Germinal center (tissue), 1 donor: Measurements from ENCODE around the gene PTPRG.

ENCODE experiments used
- DNase-seq: peaks from one replicate; pipeline ENCODE4 v3.0.0; 2012; ENCODE audit warnings: mixed read lengths, low spot score

The PTPRG gene

DNA sequence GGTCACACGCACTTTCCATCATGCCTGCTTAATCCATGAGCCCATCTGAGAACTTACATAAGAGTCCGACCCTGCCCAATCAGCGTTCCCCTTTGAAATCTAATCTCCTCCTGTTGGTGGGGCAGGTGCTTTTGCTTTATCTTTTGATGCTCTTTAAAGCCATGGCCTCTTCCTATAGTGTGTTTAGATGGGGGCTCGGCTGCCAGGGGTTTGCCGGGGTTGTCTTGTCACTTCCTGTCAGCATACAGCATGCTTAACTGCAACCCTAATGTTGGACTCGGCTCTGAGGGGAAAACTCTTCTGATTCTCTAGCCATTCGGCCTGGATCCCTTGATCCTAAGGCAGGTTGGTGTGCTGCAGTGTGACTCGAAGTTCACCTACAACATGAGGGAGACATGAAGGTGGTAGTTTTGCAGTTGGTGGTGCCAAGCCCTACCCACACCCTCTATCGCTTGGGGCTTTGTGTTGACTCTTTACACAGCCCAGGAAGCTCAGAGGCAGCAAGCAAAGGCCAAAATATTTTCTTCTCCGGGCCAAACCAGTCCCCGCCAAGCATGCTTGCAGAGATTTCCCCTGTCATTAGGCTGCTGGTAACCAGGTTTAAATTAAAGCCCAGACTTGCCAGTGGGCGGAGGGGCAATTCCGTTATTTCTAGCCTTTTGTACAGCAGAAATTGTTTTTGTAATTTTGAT is 593.2 kb downstream of the PTPRG start:
- no peak for DNase-seq

DNA sequence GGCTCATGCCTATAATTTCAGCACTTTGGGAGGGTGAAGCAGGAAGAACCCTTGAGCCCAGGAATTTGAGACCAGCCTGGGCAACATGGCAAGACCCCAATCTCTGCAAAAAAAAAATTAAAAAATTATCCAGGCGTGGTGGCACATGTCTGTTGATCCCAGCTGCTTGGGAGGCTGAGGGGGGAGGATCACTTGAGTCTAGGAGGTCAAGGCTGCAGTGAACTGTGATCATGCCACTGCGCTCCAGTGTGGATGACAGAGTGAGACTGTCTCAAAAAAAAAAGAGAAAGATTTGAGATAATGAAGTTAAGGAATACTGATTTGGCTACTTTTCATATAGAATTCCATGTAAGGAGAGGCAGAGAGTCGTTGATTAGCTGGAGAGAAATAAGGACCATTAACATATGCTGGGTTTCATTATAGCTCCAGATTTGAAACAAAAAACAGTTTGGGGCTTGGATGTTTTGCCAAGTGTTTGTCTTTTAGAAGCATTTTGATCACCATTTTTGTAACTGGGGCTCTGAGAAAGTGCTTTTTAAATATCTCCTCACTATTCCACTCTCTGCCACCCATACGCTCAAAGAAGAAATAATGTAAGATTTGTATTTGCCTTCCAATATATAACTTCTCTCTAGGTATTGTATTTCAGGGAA is 597.8 kb downstream of the PTPRG start:
- no peak for DNase-seq

DNA sequence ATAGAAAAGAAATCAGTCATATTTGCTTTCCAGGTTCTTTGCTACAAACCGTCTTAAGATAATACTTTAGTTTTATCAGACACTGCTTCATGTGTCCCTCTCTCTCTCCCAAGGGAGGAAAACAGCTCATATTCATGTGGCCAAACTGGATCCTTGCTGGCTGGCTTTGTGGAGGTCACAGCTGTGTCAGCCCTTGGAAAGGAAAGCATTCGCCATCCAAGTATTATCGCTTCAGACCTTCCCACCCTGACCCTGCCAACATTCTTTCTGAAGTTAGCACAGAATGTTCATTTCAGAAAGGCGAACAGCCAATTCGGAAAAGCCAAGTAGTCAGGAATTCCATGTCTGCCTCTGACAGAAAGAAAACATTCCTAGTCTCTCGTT is 598.3 kb downstream of the PTPRG start:
- DNase-seq = no peak

DNA sequence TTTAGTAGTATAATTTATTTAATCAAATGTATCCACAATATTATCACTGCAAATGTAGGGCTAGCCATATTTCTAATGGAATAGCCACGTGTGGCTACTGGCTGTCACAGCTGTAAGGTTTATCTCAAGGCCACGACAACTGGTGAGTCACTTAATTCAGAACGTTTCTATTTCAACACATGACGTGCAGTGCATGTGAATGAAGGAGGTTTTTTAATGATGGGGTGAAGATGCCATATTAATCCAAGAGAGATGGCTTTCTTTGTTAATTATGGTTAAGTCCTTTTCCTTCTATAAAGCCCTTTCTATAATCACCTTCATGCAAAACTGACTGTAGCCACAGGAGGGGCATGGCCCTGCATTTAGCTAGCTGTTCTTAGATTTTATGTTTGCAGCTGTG is 600.0 kb downstream of the PTPRG start:
- DNase-seq = no peak

DNA sequence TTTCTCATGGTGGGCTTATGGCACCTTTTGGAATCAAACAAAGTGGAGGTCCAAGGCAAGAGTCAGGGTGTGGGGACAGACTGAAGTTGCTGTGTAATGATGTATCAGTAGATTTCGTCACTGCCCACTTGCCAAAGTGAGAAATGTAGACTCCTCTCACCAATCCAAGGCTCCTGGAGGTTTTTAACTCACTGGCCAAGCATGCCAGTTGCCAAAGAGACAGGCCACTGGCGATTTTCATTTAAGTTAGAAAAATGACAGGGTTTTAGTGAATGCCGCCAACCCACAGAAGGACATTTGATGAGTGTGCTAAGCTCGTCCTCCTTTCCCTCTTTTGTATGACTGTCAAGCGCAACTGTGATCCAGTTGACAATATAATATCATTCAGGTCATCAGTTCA is 602.8 kb downstream of the PTPRG start:
- no peak for DNase-seq

DNA sequence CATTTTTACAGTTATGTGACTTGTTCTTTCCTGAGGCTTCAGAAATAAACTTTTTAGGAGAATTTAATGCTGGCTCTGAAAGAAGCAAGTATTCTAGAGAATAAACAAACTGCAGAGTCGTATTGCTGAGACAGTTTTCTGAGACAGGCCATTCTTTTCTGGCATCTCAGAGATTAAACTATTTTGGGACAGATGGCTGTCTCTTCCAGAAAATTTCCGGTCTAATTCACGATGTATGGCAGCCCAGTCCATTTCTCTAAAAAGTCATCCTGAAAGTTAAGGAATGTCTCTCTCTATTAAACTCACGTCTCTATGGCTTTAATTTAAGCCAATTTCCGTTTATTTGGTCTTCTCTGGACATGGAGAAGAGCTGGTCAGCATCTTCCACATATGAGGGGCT is 603.4 kb downstream of the PTPRG start:
- no peak for DNase-seq

DNA sequence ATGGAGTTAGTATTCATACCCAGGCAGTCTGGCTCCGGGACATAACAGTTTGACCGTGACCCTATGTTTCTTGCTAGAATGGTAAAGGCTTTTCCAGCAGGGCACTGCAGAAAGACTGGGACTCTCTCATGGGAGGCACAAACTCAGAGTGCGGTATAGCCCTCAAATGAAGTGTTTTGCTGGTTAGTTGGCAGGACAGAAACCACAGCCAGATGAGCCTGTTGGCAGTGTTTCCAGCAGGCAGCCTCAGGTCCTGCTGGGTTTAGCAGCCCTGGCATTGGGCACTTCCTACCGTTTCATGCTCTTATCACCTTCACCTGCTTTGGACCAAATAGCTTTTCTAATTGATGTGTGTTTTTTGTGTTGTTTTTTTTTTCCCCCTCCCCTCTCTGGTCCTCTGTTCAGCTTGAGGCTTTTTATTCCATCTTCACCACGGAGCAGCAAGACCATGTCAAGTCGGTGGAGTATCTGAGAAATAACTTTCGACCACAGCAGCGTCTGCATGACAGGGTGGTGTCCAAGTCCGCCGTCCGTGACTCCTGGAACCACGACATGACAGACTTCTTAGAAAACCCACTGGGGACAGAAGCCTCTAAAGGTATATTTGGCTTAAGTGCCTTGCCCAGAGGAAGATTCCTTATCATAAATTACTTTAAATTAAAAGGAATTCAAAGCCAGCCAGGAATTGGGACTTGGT is 606.3 kb downstream of the PTPRG start:
- no peak for DNase-seq

DNA sequence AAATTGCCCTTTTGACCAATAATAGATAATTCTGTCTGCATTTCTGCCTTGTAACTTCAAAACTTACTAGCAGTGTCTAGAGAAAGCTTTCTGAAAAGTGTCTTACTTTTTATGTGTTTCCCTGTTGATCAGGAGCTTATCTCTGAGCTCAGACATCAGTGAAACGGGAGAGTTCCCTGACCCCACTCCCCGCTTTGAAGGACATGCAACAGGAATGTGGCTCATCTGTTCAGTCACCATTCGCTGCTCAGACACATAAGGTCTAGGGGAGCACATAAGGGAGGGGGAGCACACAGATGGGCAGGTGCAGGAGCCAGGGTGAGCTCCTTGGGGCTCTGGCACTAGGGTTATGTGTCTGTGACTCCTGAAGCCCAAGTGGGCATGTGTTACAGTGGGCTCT is 607.0 kb downstream of the PTPRG start:
- DNase-seq = no peak

DNA sequence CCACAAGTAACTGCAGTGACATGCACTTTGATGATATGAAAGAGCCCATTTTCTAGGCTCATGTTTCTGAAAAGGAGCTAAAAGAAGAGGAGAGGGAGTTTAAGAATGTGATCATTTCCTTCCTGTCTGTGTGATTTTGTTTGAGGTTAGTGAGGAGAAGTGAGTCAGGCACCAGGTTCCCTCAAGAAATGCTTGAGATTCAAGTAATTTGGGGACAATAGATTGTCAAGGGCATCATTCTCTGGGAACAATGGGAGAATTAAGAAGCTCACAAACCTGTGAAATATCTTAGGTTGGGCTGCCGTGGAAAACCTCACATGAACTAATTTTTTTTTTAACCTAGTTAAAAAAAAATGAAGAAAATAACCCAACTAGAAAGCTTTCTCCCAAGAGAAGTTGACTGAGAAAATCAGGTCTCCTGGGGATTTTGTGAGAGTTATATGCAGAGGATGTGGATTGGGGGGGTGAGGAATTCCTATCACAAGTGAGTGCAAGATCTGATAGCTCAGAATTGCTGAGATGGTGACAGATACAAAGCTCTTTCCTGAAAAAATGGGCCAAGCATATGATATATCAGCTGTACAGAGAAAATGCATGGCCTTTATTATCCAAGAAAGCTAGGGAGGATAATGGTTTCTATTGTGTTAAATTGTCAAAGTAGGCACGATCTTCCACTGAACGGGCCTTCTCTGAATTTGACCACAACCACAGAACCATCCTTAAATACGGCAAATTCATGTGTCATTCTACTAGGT is 608.7 kb downstream of the PTPRG start:
- DNase-seq = no peak

DNA sequence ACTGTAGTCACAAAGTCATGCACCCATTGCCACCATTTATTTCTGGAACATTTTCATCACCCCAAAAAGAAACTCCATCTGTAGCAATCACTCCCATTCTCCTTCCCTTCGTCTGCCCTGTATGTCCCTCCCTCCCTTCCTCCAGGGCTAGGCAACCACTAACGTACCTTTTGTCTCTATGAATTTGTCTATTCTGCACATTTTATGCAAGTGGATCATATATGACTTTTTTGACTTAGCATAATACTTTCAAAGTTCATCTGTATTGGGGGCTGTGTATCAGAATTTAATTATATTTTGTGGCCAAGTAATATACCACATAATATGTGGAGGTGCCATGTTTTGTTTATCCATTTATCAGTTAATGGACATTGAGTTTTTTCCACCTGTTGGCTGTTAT is 610.4 kb downstream of the PTPRG start:
- no peak for DNase-seq

DNA sequence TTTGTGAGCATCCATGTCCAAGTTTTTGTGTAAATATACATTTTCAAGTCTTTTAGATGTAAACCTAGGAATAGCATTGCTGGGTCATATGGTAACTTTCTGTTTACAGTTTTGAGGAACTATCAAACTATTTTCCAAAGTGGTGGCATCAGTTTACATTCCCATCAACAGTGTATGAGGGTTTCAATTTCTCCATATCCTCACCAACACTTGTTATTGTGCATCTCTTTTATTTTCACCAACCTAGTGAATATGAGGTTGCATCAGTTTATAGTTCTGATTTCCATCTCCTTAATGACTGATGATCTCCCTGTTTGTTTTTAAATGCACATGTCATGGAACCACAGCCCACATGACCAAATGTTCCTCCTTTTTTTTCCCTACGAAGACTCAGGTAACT is 610.8 kb downstream of the PTPRG start:
- no peak for DNase-seq

DNA sequence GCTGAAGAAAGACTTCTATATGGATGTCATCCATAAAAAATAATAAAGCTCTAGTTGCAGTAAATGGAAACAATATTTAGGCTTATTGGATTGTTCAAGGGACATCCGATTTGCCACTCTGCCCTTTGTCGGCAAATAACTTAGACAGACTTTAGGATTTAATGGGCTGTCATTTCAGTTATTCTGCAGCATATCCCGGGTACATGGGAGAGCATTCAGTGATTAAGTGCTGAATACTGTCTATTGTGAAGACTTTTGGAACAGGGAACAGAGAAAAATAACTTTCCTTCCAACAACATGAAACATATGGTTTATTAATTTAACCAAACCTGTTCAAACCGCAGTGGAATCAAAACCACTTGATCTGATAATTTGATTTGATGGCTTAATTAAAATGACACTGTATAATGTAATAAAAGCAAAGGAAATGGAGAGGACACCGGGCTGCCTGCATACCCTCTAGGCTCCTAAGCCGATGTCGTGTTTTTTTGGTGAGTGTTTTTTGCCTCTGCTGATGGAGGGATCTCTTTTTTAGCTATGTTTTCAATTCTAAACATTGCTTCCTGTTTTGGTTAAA is 612.7 kb downstream of the PTPRG start:
- no peak for DNase-seq

DNA sequence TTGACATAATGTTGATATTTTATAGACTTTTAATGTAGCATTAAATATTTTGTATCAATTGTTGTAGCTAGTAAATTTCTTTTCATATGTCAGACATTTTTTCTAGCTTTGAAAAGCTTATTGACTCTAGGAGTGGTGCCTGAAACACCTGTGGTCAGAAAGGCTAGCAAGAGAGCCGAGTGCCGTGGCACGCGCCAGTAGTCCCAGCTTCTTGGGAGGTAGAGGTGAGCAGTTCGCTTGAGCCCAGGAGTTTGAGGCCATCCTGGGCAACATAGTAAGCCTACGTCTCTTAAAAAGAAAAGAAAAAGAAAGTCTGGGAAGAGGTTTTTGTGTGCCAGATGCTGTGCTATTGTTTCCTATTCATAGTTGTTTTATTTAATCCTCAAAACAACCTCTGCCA is 613.8 kb downstream of the PTPRG start:
- no peak for DNase-seq

DNA sequence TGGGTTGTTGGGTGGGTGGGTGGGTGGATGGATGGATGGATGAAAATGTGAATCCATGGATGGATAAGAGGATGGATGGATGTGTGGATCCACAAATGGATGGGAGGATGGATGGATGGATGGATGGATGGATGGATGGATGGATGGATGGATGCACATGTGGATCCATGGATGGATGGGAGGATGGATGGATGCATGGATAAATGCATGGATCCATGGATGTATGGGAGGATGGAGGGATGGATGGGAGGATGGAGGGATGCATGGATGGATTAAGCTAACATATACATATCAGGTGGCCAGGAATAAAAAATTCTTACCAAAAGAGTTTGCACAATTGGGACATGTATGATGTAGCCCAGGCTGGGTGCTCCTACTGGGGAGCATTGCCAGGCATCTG is 616.7 kb downstream of the PTPRG start:
- DNase-seq = no peak

DNA sequence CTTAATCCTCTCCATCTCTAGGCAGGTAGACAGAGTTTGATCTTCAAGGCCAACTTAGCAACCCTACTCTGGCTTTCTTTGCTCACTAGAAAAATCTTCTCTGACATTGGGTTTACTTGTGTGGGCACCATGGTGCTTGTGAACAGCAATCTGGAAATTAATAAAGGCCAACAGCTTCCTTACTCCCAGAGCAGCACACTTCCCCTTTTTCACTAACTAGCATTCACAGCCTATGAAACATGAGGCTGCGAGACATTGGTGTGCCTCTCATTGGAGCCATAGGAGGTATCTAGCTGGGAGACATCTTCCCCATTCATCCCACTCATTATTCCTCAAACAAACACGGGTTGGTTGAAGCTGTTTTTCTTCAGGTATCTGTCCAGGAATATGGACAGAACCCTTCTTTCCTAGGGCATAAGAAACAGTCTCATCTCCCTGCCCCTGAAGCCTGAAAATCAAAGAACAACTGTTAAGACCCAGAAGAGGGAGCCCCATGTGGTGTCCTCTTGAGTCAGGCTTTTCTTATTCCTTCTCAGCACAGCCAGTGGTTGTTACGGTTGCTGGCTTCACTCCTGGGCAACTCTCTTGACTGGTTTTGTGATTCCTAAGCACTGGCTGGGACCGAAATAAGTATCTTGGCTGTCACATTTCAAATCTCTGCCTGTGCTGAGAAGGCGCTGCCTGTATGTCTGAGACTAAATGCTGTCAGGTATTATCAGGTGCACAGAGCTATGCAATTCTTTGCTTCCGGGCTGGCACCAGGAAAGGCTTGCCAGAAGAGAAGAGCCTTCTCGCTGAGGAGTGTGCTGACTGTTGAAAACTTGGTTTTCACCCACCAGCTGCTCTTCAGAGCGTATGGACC is 617.6 kb downstream of the PTPRG start:
- no peak for DNase-seq

DNA sequence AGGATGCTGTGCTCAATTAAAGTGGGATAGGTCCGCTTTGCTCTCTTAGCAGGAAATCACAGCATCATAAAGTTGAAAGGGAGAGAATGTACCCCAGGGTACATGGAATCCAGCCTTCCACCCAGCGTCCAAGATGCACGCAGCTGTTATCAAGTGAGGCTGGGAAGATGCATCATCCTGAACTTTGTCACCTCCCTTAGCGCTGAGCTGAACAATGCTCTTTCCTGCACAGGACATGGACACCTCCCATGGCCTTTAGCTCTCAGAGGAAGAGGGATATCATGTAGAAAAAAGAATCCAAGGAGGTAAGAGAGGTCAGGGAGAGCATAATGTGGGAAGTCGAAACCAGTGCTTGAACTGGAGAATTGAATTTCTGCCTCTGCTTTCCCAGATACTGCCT is 619.1 kb downstream of the PTPRG start:
- no peak for DNase-seq

DNA sequence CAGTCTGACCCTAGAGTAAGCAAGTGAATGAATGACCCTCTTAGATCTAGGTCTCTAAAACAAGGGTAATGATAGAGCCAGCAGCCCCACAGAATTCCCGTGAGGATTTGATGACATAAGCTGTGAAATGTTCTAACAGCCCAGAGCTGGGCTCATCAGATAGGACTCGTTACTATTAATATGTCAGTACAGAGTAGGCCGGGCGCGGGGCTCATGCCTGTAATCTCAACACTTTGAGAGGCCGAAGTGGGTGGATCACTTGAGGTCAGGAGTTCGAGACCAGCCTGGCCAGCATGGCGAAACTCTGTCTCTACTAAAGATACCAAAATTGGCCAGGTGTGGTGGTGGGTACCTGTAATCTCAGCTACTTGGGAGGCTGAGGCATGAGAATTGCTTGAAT is 621.7 kb downstream of the PTPRG start:
- DNase-seq = no peak

DNA sequence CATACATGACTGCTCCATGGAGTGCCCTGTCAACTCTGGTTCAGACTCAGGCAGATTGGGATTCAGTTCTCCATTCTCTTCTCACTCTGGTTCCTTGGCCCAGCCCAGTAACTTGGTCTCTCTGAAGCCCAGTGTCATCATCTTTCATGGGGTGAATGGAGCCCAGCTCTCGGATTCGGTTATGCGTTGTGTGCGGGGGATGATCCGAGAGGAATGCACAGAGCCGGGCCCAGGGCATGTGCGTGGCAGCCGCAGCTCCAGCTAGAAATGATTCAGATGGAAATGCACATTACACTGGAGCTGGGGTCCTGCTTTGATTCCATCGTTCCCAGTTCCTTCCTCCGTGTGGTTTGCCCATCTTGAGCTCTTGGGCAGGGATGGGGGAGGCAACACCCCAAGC is 622.6 kb downstream of the PTPRG start:
- DNase-seq = no peak

DNA sequence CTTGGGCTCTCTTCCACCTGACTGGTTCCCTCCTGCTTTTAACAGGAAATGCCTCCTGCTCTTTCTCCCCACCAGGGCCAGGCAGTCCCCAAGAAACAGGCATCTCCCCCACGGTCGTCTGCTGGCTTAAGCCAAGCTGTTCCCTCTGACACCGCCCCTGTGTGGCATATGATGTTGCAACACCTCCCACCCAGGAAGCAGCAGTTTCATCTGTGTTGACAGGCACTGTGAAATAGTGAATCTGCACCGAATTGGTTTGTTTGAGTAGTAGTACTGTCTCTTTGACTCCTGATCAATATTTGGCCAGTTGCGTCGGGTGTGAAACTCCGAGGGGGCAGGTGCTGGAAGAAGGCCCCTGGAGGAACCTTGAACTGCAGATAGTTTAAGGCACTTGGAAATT is 623.2 kb downstream of the PTPRG start:
- no peak for DNase-seq

DNA sequence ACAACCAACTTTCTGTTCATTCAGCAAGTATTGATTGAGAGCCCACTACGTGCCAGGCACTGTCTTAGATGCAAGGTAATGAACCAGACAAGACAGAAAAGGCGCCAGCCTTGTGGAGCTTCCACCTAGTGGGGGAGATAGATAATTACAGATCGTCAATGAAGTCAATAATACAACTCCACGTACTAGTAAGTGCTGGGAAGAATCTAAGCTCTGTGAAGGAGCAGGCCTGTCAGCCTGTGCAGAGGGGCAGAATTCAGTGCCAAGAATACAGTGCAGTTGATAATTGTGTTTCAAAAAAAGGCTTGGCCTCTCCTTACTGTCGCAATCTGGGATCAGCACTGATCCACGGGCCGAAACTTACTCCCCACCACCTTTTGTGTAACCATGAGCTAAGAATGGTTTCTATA is 625.7 kb downstream of the PTPRG start:
- DNase-seq = no peak

DNA sequence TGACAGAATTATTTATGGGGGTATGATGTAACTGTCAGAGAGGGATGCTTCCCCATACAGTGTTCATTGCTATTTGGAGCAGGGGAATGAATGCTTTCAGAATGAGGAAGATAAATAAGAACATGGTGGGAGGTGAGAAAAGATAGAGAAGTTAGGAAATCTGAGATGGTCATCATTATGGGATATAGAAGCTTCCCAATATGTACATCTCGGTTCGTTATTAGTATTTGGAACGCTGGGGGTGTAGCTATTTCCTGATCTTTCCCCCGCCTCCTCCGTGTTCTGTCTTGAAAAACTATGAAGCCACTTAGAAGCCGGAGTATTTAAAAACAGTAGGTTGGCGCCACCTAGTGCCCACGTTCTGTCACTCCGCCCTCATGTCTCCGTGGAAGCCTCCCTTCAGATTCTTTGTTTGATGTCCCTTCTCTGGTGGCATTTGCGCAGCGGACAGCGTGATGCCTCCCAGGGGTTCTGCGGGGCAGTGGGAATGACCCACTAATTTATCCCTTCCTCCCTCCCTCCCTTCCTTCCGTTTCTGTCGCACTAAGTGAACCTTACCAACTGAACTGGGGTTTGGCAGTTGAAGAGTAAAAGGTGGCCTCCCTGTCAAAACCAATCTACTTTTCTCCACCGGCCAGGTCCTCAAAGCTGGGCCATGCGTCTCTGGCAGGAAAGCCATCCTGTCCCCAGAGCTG is 627.5 kb downstream of the PTPRG start:
- peak; percentile 69 for DNase-seq
